HL-60 (cell line): Measurements from ENCODE around the gene RPS14.

Experiments
- DNase-seq, 2 experiments: peaks; one replicate each; pipeline ENCODE4 v3.0.0-alpha.2; 2010 to 2020; ENCODE audit warnings: low read depth in 1 of 2, low spot score in 1 of 2
- H3K27ac ChIP-seq: fragments of 250-450 bp; sonication (Bioruptor Pico); replicated peaks from 2 replicates; pipeline ENCODE4 v1.5.1; 2020; ENCODE audit warnings: mild to moderate bottlenecking, moderate library complexity
- H3K27me3 ChIP-seq: fragments of 250-450 bp; sonication (Bioruptor Pico); 2 replicates; pipeline ENCODE4 v1.5.1; 2021; ENCODE audit warnings: mild to moderate bottlenecking, moderate library complexity; ENCODE audit not compliant: insufficient read depth, poor library complexity, severe bottlenecking
- H3K4me3 ChIP-seq: replicated peaks from 2 replicates; pipeline ENCODE4 v1.5.1; 2011; ENCODE audit warnings: mild to moderate bottlenecking, control low read depth, low read length; ENCODE audit not compliant: insufficient read depth
- CTCF ChIP-seq: IDR thresholded peaks from one replicate; pipeline ENCODE4 v1.5.1; 2011; ENCODE audit warnings: low read length, control low read depth, inconsistent platforms; ENCODE audit not compliant: insufficient read depth
- GABPA ChIP-seq: IDR thresholded peaks from 2 replicates; pipeline ENCODE4 v1.6.1; 2012; ENCODE audit warnings: low read depth
- POLR2AphosphoS5 ChIP-seq: IDR thresholded peaks from 2 replicates; pipeline ENCODE4 v1.6.1; 2012; ENCODE audit warnings: low read depth
- REST ChIP-seq: IDR thresholded peaks from 2 replicates; pipeline ENCODE4 v1.6.1; 2012; ENCODE audit warnings: low read depth; ENCODE audit not compliant: insufficient replicate concordance
- SPI1 ChIP-seq: IDR thresholded peaks from 2 replicates; pipeline ENCODE4 v1.6.1; 2012; ENCODE audit warnings: low read depth, mild to moderate bottlenecking, borderline replicate concordance

The RPS14 gene

GRCh38 chr5:150489360-150490295 is 40.1 kb upstream of the RPS14 start:
- TF ChIP-seq GABPA: no peak
- peak; percentile 42; the same call in 1 of the 2 replicates for TF ChIP-seq SPI1
- Histone ChIP-seq H3K27me3 (no peaks in the 10 kb centered on the region), H3K4me3 (peak overlapping the region; percentile 2), H3K27ac (peak overlapping the region; percentile 91)
- peak; percentile 51 to 61 for DNase-seq

GRCh38 chr5:150488519-150489359 is 39.2 kb upstream of the RPS14 start:
- Histone ChIP-seq H3K27ac (peak overlapping the region; percentile 91), H3K4me3 (peak overlapping the region; percentile 30), H3K27me3 (no peaks in the 10 kb centered on the region)
- TF ChIP-seq SPI1 (peak; percentile 69; the same call in 1 of the 2 replicates), REST (peak; percentile 12), GABPA (no peak), POLR2AphosphoS5 (peak; percentile 57; the same call in 1 of the 2 replicates), CTCF (no peak)
- DNase-seq: peak; percentile 93 to 95

- Histone ChIP-seq H3K4me3 (peak overlapping the region; percentile 47), H3K27ac (peak overlapping the region; percentile 91), H3K27me3 (no peaks in the 10 kb centered on the region)
- DNase-seq: peak; percentile 74 to 83
- peak; percentile 75; the same call in 1 of the 2 replicates for TF ChIP-seq SPI1
- TF ChIP-seq POLR2AphosphoS5: 0 out of 2 replicates have a peak, but pooled peaks have one; percentile 24
- no peak for TF ChIP-seq CTCF
These were observed 37.9 kb upstream of the RPS14 start for GRCh38 chr5:150487199-150488061.

GRCh38 chr5:150486402-150487198 is 37.1 kb upstream of the RPS14 start:
- peak; percentile 42 to 53 for DNase-seq
- Histone ChIP-seq H3K4me3 (peak overlapping the region; percentile 68), H3K27ac (peak overlapping the region; percentile 91), H3K27me3 (no peaks in the 10 kb centered on the region)
- no peak for TF ChIP-seq GABPA
- peak; percentile 4; the same call in 1 of the 2 replicates for TF ChIP-seq POLR2AphosphoS5
